Ureter (tissue), 1 donor: ENCODE data around the gene DCLK2. TPM values are rescaled to one million over a fixed set of nuclear protein-coding genes. Genes with fewer than 3 reads are reported as not detected.

Experiments
- DNase-seq: peaks from one replicate; pipeline ENCODE4 v3.0.0-alpha.2; 2020; ENCODE audit warnings: low spot score
- total RNA-seq: library from RNA; stranded (reverse); gene quantifications from one replicate; pipeline ENCODE4 v1.2.4, GENCODE V29; 2023
- donor health status: DM: yes; HTN: yes; CAD: no.

DCLK2 gene
- total RNA-seq, 1 donor from 2014 or later: 9.6 TPM

- DNase-seq: peak; percentile 62
Observed at GRCh38 chr4:150209140-150209829, 131.0 kb downstream of the DCLK2 start.

- DNase-seq: no peak
Observed at GRCh38 chr4:150211016-150211415, 132.8 kb downstream of the DCLK2 start.

- no peak for DNase-seq
Observed at GRCh38 chr4:150211799-150212445, 133.7 kb downstream of the DCLK2 start.

GRCh38 chr4:150212485-150212884 is 134.2 kb downstream of the DCLK2 start:
- no peak for DNase-seq

GRCh38 chr4:150212927-150213326 is 134.7 kb downstream of the DCLK2 start:
- no peak for DNase-seq

GRCh38 chr4:150215601-150216000 is 137.4 kb downstream of the DCLK2 start:
- DNase-seq: no peak

DNA sequence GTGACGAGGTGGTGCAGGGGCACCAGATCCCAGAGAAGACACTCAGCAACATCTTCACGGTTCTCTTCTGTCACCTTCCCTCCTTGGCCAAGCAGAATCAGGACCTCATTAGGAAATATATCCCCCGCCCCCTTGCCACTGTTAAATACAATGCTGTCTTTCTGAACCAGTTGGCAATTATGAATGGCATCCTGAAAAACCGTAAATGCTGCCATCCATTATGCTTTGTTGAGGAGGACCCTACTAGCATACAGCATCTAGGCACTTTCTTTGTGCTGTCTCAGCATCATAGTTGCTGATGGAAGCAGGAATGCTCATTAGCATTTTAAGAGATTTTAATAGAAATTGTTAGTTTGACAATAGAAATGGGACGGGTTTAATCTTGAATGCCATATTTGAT is 138.5 kb downstream of the DCLK2 start:
- DNase-seq: no peak

DNA sequence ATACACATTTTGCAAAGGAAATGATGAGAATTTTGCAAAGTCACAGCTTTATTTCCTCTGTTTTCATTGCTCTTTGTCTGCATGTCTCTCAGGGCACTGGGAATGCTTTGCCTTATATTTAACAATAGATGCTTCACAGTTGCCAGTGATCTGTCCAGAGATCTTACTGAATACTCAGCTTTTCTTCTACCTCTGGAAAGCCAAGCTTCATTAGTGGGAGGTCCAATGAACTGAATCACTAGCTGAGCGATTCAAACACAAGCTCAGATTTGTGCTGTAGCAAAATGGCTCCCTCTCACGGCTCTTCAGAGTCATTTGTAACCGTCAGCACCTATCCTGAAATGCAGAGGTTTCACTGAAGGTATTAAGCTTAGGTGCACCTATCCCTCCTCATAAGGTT is 138.9 kb downstream of the DCLK2 start:
- no peak for DNase-seq

- no peak for DNase-seq
Observed at GRCh38 chr4:150217808-150218207, 139.6 kb downstream of the DCLK2 start.

DNA sequence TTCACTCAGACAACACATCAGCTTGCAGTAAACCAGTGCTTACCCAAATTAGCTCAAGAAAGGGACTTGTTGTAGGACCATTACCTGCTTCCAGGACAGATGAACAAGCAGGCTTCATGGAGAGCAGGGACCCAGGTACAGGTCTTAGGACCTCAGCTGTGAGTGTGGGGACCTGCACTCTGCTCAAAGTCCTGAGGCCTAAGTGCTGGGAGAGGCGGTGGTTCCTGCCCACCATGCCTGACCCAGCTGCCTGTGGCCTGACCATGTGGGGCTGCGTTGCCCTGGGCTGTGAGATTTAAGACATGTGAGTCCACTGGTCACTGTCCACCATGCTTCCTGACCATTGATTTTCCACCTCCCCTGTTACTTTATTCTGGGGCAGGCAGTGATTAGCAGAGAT is 140.2 kb downstream of the DCLK2 start:
- DNase-seq: no peak

- DNase-seq: no peak
Observed at GRCh38 chr4:150219841-150220240, 141.6 kb downstream of the DCLK2 start.

GRCh38 chr4:150224896-150225591 is 146.8 kb downstream of the DCLK2 start:
- no peak for DNase-seq

DNA sequence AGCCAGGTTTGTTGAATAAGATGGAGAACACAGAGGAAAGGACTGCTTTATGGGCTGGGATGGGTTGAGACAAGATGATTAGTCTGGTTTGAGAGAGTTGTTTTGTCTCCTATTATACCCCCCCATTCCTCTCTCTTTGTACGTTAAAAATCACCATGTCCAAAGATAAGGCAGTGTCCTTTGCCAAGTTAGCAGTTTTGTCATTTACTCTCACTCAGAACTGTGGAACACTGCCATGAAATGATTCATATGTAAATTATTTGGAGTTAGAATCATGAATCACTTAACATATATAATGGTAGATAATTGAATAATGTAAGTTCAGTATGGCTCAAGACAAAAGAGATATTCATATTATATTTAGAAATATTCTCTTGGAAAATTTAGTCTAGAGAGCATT is 151.3 kb downstream of the DCLK2 start:
- DNase-seq: no peak

GRCh38 chr4:150230561-150230960 is 152.3 kb downstream of the DCLK2 start:
- no peak for DNase-seq

DNA sequence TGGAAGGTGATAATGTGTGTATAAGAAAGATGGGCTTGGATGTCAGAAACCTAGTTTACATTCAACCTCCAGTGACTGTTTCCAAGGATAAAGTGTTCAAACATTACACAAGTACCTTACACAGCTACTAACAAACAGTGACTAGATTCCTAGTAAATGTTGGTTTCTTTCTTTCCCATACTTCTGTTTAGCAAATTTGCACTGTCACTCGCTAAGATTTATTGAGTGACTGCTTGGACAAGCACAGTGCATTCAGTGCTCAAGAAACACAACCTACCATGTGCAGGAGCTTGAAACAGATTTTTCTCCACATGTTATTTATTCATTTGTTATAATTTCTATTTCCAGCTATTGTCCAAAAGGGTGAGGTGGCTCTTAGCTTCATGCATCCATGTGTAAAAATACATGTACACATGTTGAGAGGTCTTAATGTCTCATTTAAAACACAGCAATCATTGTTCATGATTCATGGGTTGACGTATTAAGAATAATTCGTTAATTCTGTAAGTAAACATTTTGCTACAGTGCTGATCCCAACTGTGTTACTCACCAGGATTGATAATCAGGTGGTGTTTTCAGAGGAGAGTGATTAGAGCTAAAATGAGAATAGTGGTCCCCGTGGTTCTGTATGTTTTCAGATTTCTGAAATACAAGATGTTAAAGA is 153.0 kb downstream of the DCLK2 start:
- no peak for DNase-seq

GRCh38 chr4:150232029-150232428 is 153.8 kb downstream of the DCLK2 start:
- DNase-seq: no peak

GRCh38 chr4:150234246-150234645 is 156.0 kb downstream of the DCLK2 start:
- DNase-seq: no peak

- no peak for DNase-seq
Observed at GRCh38 chr4:150235317-150235716, 157.1 kb downstream of the DCLK2 start.

DNA sequence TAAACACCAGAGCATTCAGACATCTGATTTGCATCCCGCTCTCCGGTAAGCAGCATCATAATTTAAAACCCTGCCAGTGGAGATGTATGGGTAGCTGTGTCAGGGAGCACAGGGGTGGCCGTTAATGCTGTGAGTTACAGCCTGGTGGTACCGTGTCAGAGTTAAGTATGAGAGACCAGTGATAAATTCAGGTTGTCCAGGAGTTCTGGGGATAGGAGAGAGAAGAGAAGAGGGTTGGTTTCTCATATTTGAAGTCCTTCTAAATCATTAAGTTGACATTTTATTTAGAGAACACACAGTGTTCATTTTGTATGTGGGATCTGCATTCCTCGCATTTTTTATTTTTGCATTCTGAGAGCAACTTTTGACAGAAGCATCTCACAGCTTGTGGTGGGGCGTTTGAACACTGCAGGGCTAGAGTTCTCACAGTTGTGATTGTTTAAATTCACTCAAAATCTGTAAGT is 157.6 kb downstream of the DCLK2 start:
- DNase-seq: no peak

GRCh38 chr4:150236626-150237025 is 158.4 kb downstream of the DCLK2 start:
- no peak for DNase-seq

- DNase-seq: no peak
Observed at GRCh38 chr4:150237110-150237872, 159.0 kb downstream of the DCLK2 start.

GRCh38 chr4:150238591-150238990 is 160.3 kb downstream of the DCLK2 start:
- DNase-seq: no peak
